MCF 10A (cell line): ENCODE results near the gene TSR1. TPM values are rescaled to one million over a fixed set of nuclear protein-coding genes. Genes with fewer than 3 reads are reported as not detected.

ENCODE experiments used
- BruUV-seq: library from RNA; stranded (reverse); fragments of 400-500 nt; replicated peaks from 2 replicates; lab custom pipeline; 2021; lab: Mats Ljungman, UMichigan
- CTCF ChIA-PET: fragments of 300-600 bp; sonication (Branson Sonifier 250); formaldehyde crosslinking; extraction: SDS; loops from one replicate; lab custom pipeline; 2021; ENCODE audit warnings: antibody characterized with exemption, inconsistent platforms; lab: Yijun Ruan, JAX
- POLR2A ChIA-PET: fragments of 300-600, 350-650 bp; sonication (Branson Sonifier 250); formaldehyde crosslinking; extraction: SDS; loops from one replicate; lab custom pipeline; 2020; ENCODE audit warnings: antibody characterized with exemption, inconsistent platforms; lab: Yijun Ruan, JAX
- DNase-seq: peaks from one replicate; pipeline ENCODE4 v3.0.0-alpha.2; 2018; ENCODE audit not compliant: unreplicated experiment
- H3K27ac Mint-ChIP-seq: one replicate; pipeline ENCODE4 v1.8.0; 2022; ENCODE audit warnings: mild to moderate bottlenecking, low read depth, mixed read lengths; ENCODE audit not compliant: unreplicated experiment
- H3K27me3 Mint-ChIP-seq: one replicate; pipeline ENCODE4 v1.8.0; 2022; ENCODE audit warnings: mixed read lengths; ENCODE audit not compliant: insufficient read depth, unreplicated experiment
- H3K36me3 Mint-ChIP-seq: one replicate; pipeline ENCODE4 v1.8.0; 2022; ENCODE audit warnings: mild to moderate bottlenecking, moderate library complexity, mixed read lengths; ENCODE audit not compliant: insufficient read depth, unreplicated experiment
- H3K4me1 Mint-ChIP-seq: one replicate; pipeline ENCODE4 v1.8.0; 2022; ENCODE audit warnings: mixed read lengths; ENCODE audit not compliant: insufficient read depth, unreplicated experiment
- H3K4me3 Mint-ChIP-seq: one replicate; pipeline ENCODE4 v1.8.0; 2022; ENCODE audit warnings: mild to moderate bottlenecking, moderate library complexity, mixed read lengths; ENCODE audit not compliant: unreplicated experiment
- H3K9me3 Mint-ChIP-seq: one replicate; pipeline ENCODE4 v1.8.0; 2022; ENCODE audit warnings: mixed read lengths; ENCODE audit not compliant: unreplicated experiment
- intact Hi-C: fragments of 100-400 bp; cut with micrococcal nuclease; formaldehyde crosslinking; loops from 2 replicates; pipeline ENCODE4 v1.14.1; 2022
- total RNA-seq: library from RNA; stranded (reverse); gene quantifications from 2 replicates; pipeline ENCODE4 v1.2.3, GENCODE V29; 2022
- TF ChIP-seq, protein P1 (sequence below): fragments of 200-600 bp; IDR thresholded peaks from one replicate; pipeline ENCODE4 v1.8.0; 2022; ENCODE audit warnings: antibody characterized with exemption, mild to moderate bottlenecking; ENCODE audit not compliant: unreplicated experiment

Gene TSR1
- total RNA-seq, 1 experiment from 2014 or later, result 61.5 TPM

DNA sequence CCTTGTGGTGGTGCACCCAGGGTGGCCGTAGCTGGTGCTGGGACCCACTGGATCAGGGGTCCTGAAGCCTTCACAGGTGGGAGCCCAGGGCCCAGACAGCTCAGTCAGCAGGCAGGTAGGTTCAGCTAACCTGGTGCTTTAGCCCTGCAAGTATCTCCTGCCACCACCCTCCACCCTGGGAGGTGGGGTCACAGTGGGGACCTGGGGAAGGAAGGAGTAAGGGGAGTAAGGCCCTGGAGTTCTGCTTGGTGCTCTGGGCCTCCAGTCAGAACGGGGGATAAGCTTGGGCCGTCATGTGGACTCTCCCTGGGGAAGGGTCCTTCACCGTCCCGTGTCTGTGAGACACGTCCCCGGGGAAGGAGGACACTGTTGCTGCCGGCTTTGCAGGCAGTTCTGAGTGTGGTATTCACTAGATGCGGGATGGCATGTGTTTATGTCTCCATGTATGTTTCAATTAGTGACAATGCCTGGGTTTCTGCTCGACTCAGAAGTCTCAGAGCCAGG, 21.7 kb upstream of the TSR1 start:
- Mint-ChIP-seq H3K9me3 (no peaks in the 10 kb centered on the region), H3K4me1 (peaks cover 17% of the 10 kb centered on the region), H3K27ac (no peak overlapping the region), H3K4me3 (no peak overlapping the region), H3K36me3 (peaks cover 12% of the 10 kb centered on the region), H3K27me3 (no peaks in the 10 kb centered on the region)
- no TSS peak for BruUV-seq
- DNase-seq, result no peak
- ChIA-PET POLR2A (interaction anchor here (5.2 kb wide), 1 partner anchor 22 kb away, joined by 31 read pairs; the partner anchor contains the start of gene TSR1), CTCF (interaction anchor here (1.5 kb wide), 2 partner anchors 10 to 20 kb away, joined by 3 to 4 read pairs; no protein-coding TSS in a partner anchor)
- intact Hi-C loops, result no loop called here
- TF ChIP-seq, protein P1, sequence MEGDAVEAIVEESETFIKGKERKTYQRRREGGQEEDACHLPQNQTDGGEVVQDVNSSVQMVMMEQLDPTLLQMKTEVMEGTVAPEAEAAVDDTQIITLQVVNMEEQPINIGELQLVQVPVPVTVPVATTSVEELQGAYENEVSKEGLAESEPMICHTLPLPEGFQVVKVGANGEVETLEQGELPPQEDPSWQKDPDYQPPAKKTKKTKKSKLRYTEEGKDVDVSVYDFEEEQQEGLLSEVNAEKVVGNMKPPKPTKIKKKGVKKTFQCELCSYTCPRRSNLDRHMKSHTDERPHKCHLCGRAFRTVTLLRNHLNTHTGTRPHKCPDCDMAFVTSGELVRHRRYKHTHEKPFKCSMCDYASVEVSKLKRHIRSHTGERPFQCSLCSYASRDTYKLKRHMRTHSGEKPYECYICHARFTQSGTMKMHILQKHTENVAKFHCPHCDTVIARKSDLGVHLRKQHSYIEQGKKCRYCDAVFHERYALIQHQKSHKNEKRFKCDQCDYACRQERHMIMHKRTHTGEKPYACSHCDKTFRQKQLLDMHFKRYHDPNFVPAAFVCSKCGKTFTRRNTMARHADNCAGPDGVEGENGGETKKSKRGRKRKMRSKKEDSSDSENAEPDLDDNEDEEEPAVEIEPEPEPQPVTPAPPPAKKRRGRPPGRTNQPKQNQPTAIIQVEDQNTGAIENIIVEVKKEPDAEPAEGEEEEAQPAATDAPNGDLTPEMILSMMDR, result no peak

DNA sequence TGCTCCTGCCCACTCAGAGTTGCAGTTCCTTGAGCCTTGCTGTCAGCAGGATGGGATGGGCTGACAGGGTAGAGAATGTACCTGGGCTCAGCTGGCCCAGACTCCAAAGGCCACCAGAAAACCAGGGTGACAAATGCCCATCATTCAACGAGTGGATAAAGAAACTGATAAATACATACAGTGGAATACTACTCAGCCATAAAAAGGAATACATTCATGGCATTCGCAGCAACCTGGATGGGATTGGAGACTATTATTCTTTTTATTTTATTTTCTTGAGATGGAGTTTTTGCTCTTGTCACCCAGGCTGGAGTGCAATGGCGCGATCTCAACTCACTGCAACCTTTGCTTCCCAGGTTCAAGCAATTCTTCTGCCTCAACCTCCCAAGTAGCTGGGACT, 21.0 kb upstream of the TSR1 start:
- TF ChIP-seq, protein P1, result no peak
- no peak overlapping the region for H3K4me3 Mint-ChIP-seq
- H3K27me3 Mint-ChIP-seq, result no peaks in the 10 kb centered on the region
- intact Hi-C loops, result no loop called here
- peaks cover 17% of the 10 kb centered on the region for H3K4me1 Mint-ChIP-seq
- CTCF ChIA-PET, result interaction anchor here (0.6 kb wide), 2 partner anchors 16 to 652 kb away, joined by 3 to 4 read pairs; no protein-coding TSS in a partner anchor
- H3K9me3 Mint-ChIP-seq, result no peaks in the 10 kb centered on the region
- H3K27ac Mint-ChIP-seq, result no peak overlapping the region
- BruUV-seq, result no TSS peak
- peaks cover 5% of the 10 kb centered on the region for H3K36me3 Mint-ChIP-seq
- POLR2A ChIA-PET, result interaction anchor here (5.2 kb wide), 1 partner anchor 21 kb away, joined by 31 read pairs; the partner anchor contains the start of gene TSR1
- no peak for DNase-seq

DNA sequence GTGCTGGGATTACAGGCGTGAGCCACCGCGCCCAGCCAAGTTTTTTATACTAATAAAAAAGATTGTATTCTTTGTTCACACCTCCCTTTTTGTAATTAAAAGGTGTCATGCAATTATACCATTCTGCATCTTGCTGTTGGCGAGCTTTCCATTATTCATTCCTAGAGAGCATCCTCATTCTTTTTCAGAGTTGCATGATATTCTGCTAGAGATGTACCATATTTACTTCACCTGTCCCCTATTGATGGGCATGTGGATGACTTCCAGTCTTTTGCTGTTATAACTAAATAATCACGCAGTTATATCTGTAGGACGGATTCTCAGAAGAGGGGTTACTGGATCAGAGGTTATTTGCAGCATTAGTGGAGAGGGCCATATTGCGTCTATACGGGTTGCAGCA, 18.1 kb upstream of the TSR1 start:
- Mint-ChIP-seq H3K27ac (no peak overlapping the region), H3K4me3 (no peak overlapping the region), H3K27me3 (no peaks in the 10 kb centered on the region), H3K9me3 (no peaks in the 10 kb centered on the region), H3K4me1 (peaks cover 3% of the 10 kb centered on the region), H3K36me3 (peaks cover 4% of the 10 kb centered on the region)
- CTCF ChIA-PET, result interaction anchor here (0.5 to 2.4 kb wide), 7 partner anchors 8 to 1806 kb away, joined by 3 to 22 read pairs (median 3); no protein-coding TSS in a partner anchor
- intact Hi-C loops, result no loop called here
- POLR2A ChIA-PET, result interaction anchor here (0.6 kb wide), 1 partner anchor 135 kb away, joined by 3 read pairs; no protein-coding TSS in a partner anchor
- BruUV-seq, result no TSS peak
- TF ChIP-seq, protein P1, result no peak
- DNase-seq, result no peak

DNA sequence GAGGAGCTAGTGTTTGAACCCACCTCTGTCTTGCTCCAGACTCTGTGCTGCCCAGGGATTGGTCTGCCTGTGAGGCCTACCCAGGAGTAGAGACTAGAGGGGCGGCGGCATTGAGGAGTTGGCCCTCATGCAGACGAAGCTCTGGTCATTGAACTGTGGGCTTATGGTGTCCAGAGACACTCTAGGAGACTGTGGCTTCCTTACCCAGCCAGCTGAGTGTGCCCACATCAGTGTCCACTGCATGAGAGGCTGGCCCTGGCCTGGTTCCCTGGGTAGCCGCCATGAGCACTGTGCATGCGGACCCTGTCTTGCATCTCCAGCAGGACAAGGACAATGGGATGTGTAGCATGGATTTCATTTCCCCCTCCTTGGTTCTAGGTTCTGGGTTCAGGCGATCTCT, 15.0 kb upstream of the TSR1 start:
- TF ChIP-seq, protein P1, result no peak
- ChIA-PET CTCF (interaction anchor here (1.0 kb wide), 1 partner anchor 48 kb away, joined by 4 read pairs; the partner anchor contains the start of genes SMG6 and SRR), POLR2A (interaction anchor here (0.6 kb wide), 1 partner anchor 255 kb away, joined by 3 read pairs; no protein-coding TSS in a partner anchor)
- no peaks in the 10 kb centered on the region for H3K27me3 Mint-ChIP-seq
- no peaks in the 10 kb centered on the region for H3K9me3 Mint-ChIP-seq
- H3K4me3 Mint-ChIP-seq, result no peak overlapping the region
- no peak overlapping the region for H3K27ac Mint-ChIP-seq
- BruUV-seq, result no TSS peak
- no peaks in the 10 kb centered on the region for H3K4me1 Mint-ChIP-seq
- H3K36me3 Mint-ChIP-seq, result peaks cover 4% of the 10 kb centered on the region
- intact Hi-C loops, result no loop called here
- DNase-seq, result no peak
